Smooth muscle cell (in vitro differentiated cells): ENCODE measurements around the gene PTPA. TPM values are rescaled to one million over a fixed set of nuclear protein-coding genes. Genes with fewer than 3 reads are reported as not detected.

Source experiments
- DNase-seq: peaks from one replicate; lab custom pipeline; 2025; ENCODE audit not compliant: unreplicated experiment; lab: John Stamatoyannopoulos, UW
- H2AFZ ChIP-seq: fragments of 200-600 bp; sonication (generic); 2 replicates; pipeline ENCODE4 v1.6.0; 2016; ENCODE audit warnings: antibody characterized with exemption, low read depth, mild to moderate bottlenecking
- H3F3A ChIP-seq: fragments of 200-600 bp; sonication (generic); 2 replicates; pipeline ENCODE4 v1.6.0; 2017; ENCODE audit warnings: antibody characterized with exemption, low read depth
- H3K27ac ChIP-seq: fragments of 200-600 bp; sonication (generic); 2 replicates; pipeline ENCODE4 v1.5.1; 2016; ENCODE audit warnings: low read depth, mild to moderate bottlenecking
- H3K27me3 ChIP-seq: fragments of 200-600 bp; sonication (generic); 2 replicates; pipeline ENCODE4 v1.6.1; 2016; ENCODE audit warnings: low read depth, mild to moderate bottlenecking
- H3K36me3 ChIP-seq: fragments of 200-600 bp; sonication (generic); 2 replicates; pipeline ENCODE4 v1.5.1; 2016; ENCODE audit warnings: low read depth
- H3K4me1 ChIP-seq: fragments of 200-600 bp; sonication (generic); 2 replicates; pipeline ENCODE4 v1.5.1; 2016; ENCODE audit warnings: low read depth
- H3K4me2 ChIP-seq: fragments of 200-600 bp; sonication (generic); 2 replicates; pipeline ENCODE4 v1.6.0; 2016; ENCODE audit warnings: mild to moderate bottlenecking
- H3K4me3 ChIP-seq: fragments of 200-600 bp; sonication (generic); 2 replicates; pipeline ENCODE4 v1.5.1; 2016; ENCODE audit warnings: mild to moderate bottlenecking
- H3K79me2 ChIP-seq: fragments of 200-600 bp; sonication (generic); 2 replicates; pipeline ENCODE4 v1.6.0; 2016; ENCODE audit warnings: low read depth, mild to moderate bottlenecking
- H3K9ac ChIP-seq: fragments of 200-600 bp; sonication (generic); 2 replicates; pipeline ENCODE4 v1.6.0; 2016; ENCODE audit warnings: low read depth
- H3K9me3 ChIP-seq: fragments of 200-600 bp; sonication (generic); replicated peaks from 2 replicates; pipeline ENCODE4 v1.5.1; 2016; ENCODE audit warnings: low read depth
- H4K20me1 ChIP-seq: fragments of 200-600 bp; sonication (generic); 2 replicates; pipeline ENCODE4 v1.6.0; 2016; ENCODE audit warnings: low read depth
- CTCF ChIP-seq: fragments of 200-600 bp; sonication (generic); IDR thresholded peaks from 2 replicates; pipeline ENCODE4 v1.5.1; 2017; ENCODE audit warnings: borderline replicate concordance, mild to moderate bottlenecking, antibody characterized with exemption; ENCODE audit not compliant: insufficient read depth, poor library complexity, severe bottlenecking
- WGBS: methylation state at CpG from one replicate; pipeline ENCODE4 v1.1.7; 2016; ENCODE audit warnings: low lambda C conversion rate; 5-methylcytosine and 5-hydroxymethylcytosine counted together
- polyA plus RNA-seq: library from polyadenylated mRNA; unstranded; fragments of >200 nt; fragmentation: Nextera tagmentation; extraction: Ambion mirVana; gene quantifications from 2 replicates; pipeline ENCODE4 v1.2.1, GENCODE V29; 2016
- total RNA-seq: library from RNA; depleted of rRNA; stranded (reverse); fragments of >200 nt; gene quantifications from 2 replicates; pipeline ENCODE4 v1.2.3, GENCODE V29; 2014

The PTPA gene
- total and polyA plus RNA-seq, 2 experiments from 2014 or later: 88.7 to 119 TPM

- 97% methylated on average over 19 of the region's 19 CpGs for WGBS
Measured at GRCh38 chr9:129068110-129068509, 43.1 kb upstream of the PTPA start.

GRCh38 chr9:129068990-129069861 lies 42.0 kb upstream of the PTPA start:
- Histone ChIP-seq H2AFZ (no peak overlapping the region), H3K9ac (no peak overlapping the region), H3K36me3 (no peaks in the 10 kb centered on the region), H3K27ac (no peak overlapping the region), H3K9me3 (no peaks in the 10 kb centered on the region), H4K20me1 (no peaks in the 10 kb centered on the region), H3K79me2 (no peaks in the 10 kb centered on the region), H3F3A (no peaks in the 10 kb centered on the region), H3K4me1 (no peaks in the 10 kb centered on the region), H3K4me3 (no peak overlapping the region), H3K4me2 (no peak overlapping the region), H3K27me3 (no peaks in the 10 kb centered on the region)
- TF ChIP-seq CTCF: no peak
- no peak for DNase-seq
- 88% methylated on average over 25 of the region's 31 CpGs for WGBS

More at GRCh38 chr9:129068110-129068509, 43.1 kb upstream of the PTPA start:
- no peaks in the 10 kb centered on the region for H4K20me1 ChIP-seq
- no peaks in the 10 kb centered on the region for H3K4me1 ChIP-seq
- H3K9ac ChIP-seq: no peak overlapping the region
- H3K79me2 ChIP-seq: no peaks in the 10 kb centered on the region
- no peak overlapping the region for H2AFZ ChIP-seq
- H3F3A ChIP-seq: no peaks in the 10 kb centered on the region
- no peak overlapping the region for H3K27ac ChIP-seq
- H3K27me3 ChIP-seq: no peaks in the 10 kb centered on the region
- TF ChIP-seq CTCF: no peak
- no peaks in the 10 kb centered on the region for H3K9me3 ChIP-seq
- no peaks in the 10 kb centered on the region for H3K36me3 ChIP-seq
- DNase-seq: no peak
- no peak overlapping the region for H3K4me2 ChIP-seq
- no peak overlapping the region for H3K4me3 ChIP-seq

GRCh38 chr9:129069862-129070641 lies 41.2 kb upstream of the PTPA start:
- Histone ChIP-seq H3K4me2 (no peak overlapping the region), H3K4me3 (no peak overlapping the region), H3K9me3 (no peaks in the 10 kb centered on the region), H2AFZ (no peak overlapping the region), H3K36me3 (no peaks in the 10 kb centered on the region), H3K4me1 (no peaks in the 10 kb centered on the region), H3F3A (no peaks in the 10 kb centered on the region), H4K20me1 (no peaks in the 10 kb centered on the region), H3K79me2 (no peaks in the 10 kb centered on the region), H3K27me3 (no peaks in the 10 kb centered on the region), H3K9ac (no peak overlapping the region), H3K27ac (no peak overlapping the region)
- no peak for DNase-seq
- no peak for TF ChIP-seq CTCF
- 98% methylated on average over 25 of the region's 26 CpGs for WGBS
